CD4-positive, alpha-beta T cell treated with Interleukin-6 for 4 hours (primary cell): Measurements from ENCODE around the gene RAB36.

Experiments
- DNase-seq: peaks from one replicate; pipeline ENCODE4 v3.0.0-alpha.2; 2020; ENCODE audit warnings: mixed read lengths

RAB36 gene

GRCh38 chr22:23210428-23211170, 65.3 kb downstream of the RAB36 start:
- no peak for DNase-seq

- DNase-seq: no peak
Measured at GRCh38 chr22:23211622-23212021, 66.3 kb downstream of the RAB36 start.

- no peak for DNase-seq
Measured at GRCh38 chr22:23212061-23213021, 67.1 kb downstream of the RAB36 start.

GRCh38 chr22:23213022-23213555, 67.8 kb downstream of the RAB36 start:
- no peak for DNase-seq

- no peak for DNase-seq
Measured at GRCh38 chr22:23213581-23214334, 68.5 kb downstream of the RAB36 start.
